HG03521 (cell line): ENCODE data around the gene FAM78A.
"Not testable (repeated sequence)": the region's sequence is repeated elsewhere in the genome, so short reads cannot be mapped to it uniquely, and the experiment has no call there.

ENCODE experiments used
- ATAC-seq: cut with Tn5 transposase; IDR thresholded peaks from one replicate; pipeline ENCODE4 v1.9.1; 2021; ENCODE audit warnings: mild to moderate bottlenecking, moderate library complexity; ENCODE audit not compliant: unreplicated experiment

Gene FAM78A

GRCh38 chr9:131270171-131271015, 5.9 kb downstream of the FAM78A start:
- ATAC-seq, result no peak

- no peak for ATAC-seq
These were observed 9.8 kb downstream of the FAM78A start for GRCh38 chr9:131266266-131267229.

GRCh38 chr9:131264231-131264630, 12.1 kb downstream of the FAM78A start:
- ATAC-seq, result no peak

GRCh38 chr9:131263701-131264100, 12.6 kb downstream of the FAM78A start:
- no peak for ATAC-seq

GRCh38 chr9:131263033-131263343, 13.3 kb downstream of the FAM78A start:
- not testable (repeated sequence) for ATAC-seq

GRCh38 chr9:131262327-131263032, 13.8 kb downstream of the FAM78A start:
- no peak for ATAC-seq

GRCh38 chr9:131260751-131261452, 15.4 kb downstream of the FAM78A start:
- ATAC-seq, result no peak

GRCh38 chr9:131259916-131260597, 16.3 kb downstream of the FAM78A start:
- no peak for ATAC-seq

GRCh38 chr9:131259432-131259898, 16.8 kb downstream of the FAM78A start:
- no peak for ATAC-seq

- ATAC-seq, result no peak
These were observed 17.4 kb downstream of the FAM78A start for GRCh38 chr9:131258698-131259431.

GRCh38 chr9:131258186-131258585, 18.1 kb downstream of the FAM78A start:
- ATAC-seq, result no peak

- ATAC-seq, result no peak
These were observed 18.9 kb downstream of the FAM78A start for GRCh38 chr9:131257266-131258025.

- ATAC-seq, result no peak
These were observed 20.6 kb downstream of the FAM78A start for GRCh38 chr9:131255676-131256197.

- no peak for ATAC-seq
These were observed 21.7 kb downstream of the FAM78A start for GRCh38 chr9:131254626-131255025.

GRCh38 chr9:131253891-131254491, 22.3 kb downstream of the FAM78A start:
- ATAC-seq, result no peak

GRCh38 chr9:131252120-131252519, 24.2 kb downstream of the FAM78A start:
- no peak for ATAC-seq

- ATAC-seq, result no peak
These were observed 29.7 kb downstream of the FAM78A start for GRCh38 chr9:131246618-131247017.

GRCh38 chr9:131244331-131244730, 32.0 kb downstream of the FAM78A start:
- ATAC-seq, result not testable (repeated sequence)
